ENCODE data around the gene KANSL3. TPM values are rescaled to one million over a fixed set of nuclear protein-coding genes. Genes with fewer than 3 reads are reported as not detected.
A peak's percentile ranks its signal among the peaks of the same experiment; 100 is the strongest.

The KANSL3 gene
- total RNA-seq, 1 donor from 2014 or later = 56.1 TPM

GRCh38 chr2:96683972-96684820 is 46.1 kb upstream of the KANSL3 start:
- H3K27me3 ChIP-seq = no peaks in the 10 kb centered on the region
- H3K4me1 ChIP-seq = peaks cover 0 to 8% of the 10 kb centered on the region in 2 donors
- intact Hi-C loops (cut with DNase I) = no loop called here
- no peaks in the 10 kb centered on the region for H3K36me3 ChIP-seq
- H3K27ac ChIP-seq = no peak overlapping the region
- H3K9me3 ChIP-seq = no peaks in the 10 kb centered on the region
- TF ChIP-seq CTCF (IDR thresholded peaks at IDR 0.05) = no peak
- no peak overlapping the region for H3K4me3 ChIP-seq
- no peak for DNase-seq (ENCODE audit: low spot score in 2 of 2)

- DNase-seq (ENCODE audit: low spot score in 2 of 2) = no peak
- H3K27ac ChIP-seq = no peak overlapping the region
- no peak for TF ChIP-seq CTCF (IDR thresholded peaks at IDR 0.05)
- H3K4me1 ChIP-seq = peaks cover 0 to 8% of the 10 kb centered on the region in 2 donors
- no peak overlapping the region for H3K4me3 ChIP-seq
- H3K36me3 ChIP-seq = no peaks in the 10 kb centered on the region
- H3K27me3 ChIP-seq = no peaks in the 10 kb centered on the region
- no peaks in the 10 kb centered on the region for H3K9me3 ChIP-seq
- intact Hi-C loops (cut with DNase I) = no loop called here
Observed at GRCh38 chr2:96683307-96683706, 45.2 kb upstream of the KANSL3 start.

DNA sequence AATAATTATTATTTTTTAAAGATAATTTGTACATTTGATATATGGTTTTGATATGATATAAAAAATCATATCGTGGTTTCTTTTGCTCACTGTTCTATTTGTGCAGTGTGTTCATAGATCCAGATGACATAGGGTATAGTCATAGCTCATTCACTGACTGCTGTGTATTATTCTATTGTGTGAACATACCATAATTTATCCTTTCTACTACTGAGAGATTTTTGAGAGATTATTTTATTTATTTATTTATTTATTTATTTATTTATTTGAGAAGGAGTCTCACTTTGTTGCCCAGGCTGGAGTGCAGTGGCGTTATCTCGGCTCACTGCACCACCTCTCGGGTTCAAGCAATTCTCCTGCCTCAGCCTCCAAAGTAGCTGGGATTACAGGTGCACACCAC is 43.4 kb upstream of the KANSL3 start:
- no peak overlapping the region for H3K4me3 ChIP-seq
- H3K27ac ChIP-seq = no peak overlapping the region
- H3K9me3 ChIP-seq = no peaks in the 10 kb centered on the region
- peaks cover 0 to 8% of the 10 kb centered on the region in 2 donors for H3K4me1 ChIP-seq
- no peak for TF ChIP-seq CTCF (IDR thresholded peaks at IDR 0.05)
- intact Hi-C loops (cut with DNase I) = no loop called here
- H3K36me3 ChIP-seq = no peaks in the 10 kb centered on the region
- no peaks in the 10 kb centered on the region for H3K27me3 ChIP-seq
- no peak for DNase-seq (ENCODE audit: low spot score in 2 of 2)

GRCh38 chr2:96680561-96681141 is 42.5 kb upstream of the KANSL3 start:
- DNase-seq (ENCODE audit: low spot score in 2 of 2) = no peak
- TF ChIP-seq CTCF (IDR thresholded peaks at IDR 0.05) = no peak
- H3K36me3 ChIP-seq = no peaks in the 10 kb centered on the region
- no peak overlapping the region for H3K4me3 ChIP-seq
- H3K4me1 ChIP-seq = peaks cover 0 to 8% of the 10 kb centered on the region in 2 donors
- H3K27me3 ChIP-seq = no peaks in the 10 kb centered on the region
- peak overlapping the region in 1 of 2 donors; percentile 20 for H3K27ac ChIP-seq
- H3K9me3 ChIP-seq = no peaks in the 10 kb centered on the region
- intact Hi-C loops (cut with DNase I) = no loop called here

DNA sequence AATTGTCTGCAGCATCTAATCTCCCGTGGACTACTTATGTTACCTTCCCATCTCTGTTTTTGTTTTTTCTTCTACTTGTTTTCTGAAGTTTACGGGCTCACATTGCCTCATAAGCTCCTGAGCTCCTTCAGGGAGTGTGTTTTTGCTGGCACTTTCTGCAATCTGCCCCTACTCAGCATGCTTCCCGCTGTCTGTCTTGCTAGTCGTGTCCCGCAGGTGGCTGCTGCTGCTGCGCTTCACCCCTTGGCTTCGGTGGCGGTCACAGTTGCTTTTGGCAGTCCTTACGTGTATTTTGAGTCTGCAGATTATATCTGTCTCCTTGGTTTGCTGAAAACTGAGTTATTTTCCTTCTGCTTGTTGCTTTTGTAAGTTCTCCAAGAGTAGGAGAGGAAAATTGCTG is 41.7 kb upstream of the KANSL3 start:
- DNase-seq (ENCODE audit: low spot score in 2 of 2) = no peak
- Histone ChIP-seq H3K9me3 (no peaks in the 10 kb centered on the region), H3K27me3 (no peaks in the 10 kb centered on the region), H3K27ac (peak overlapping the region in 1 of 2 donors; percentile 20), H3K36me3 (no peaks in the 10 kb centered on the region), H3K4me1 (peaks cover 0 to 8% of the 10 kb centered on the region in 2 donors), H3K4me3 (peak overlapping the region in 1 of 2 donors; percentile 46)
- intact Hi-C loops (cut with DNase I) = no loop called here
- TF ChIP-seq CTCF (IDR thresholded peaks at IDR 0.05) = no peak

All from ascending aorta (tissue), 2 donors.